GM18951 (cell line): ENCODE results near the gene ADD2.
"Not testable (repeated sequence)": the region's sequence is repeated elsewhere in the genome, so short reads cannot be mapped to it uniquely, and the experiment has no call there.

ENCODE experiments used
- POLR2A ChIP-seq: IDR thresholded peaks from 4 replicates; pipeline ENCODE4 v1.6.1; 2011; ENCODE audit warnings: mild to moderate bottlenecking; ENCODE audit not compliant: insufficient read length, insufficient read depth; ENCODE audit errors: extremely low read depth
- in situ Hi-C: fragments of 300-500 bp; cut with MboI; formaldehyde crosslinking; loops from one replicate; pipeline ENCODE4 v1.12.0; 2022; ENCODE audit warnings: low sequenced_read_pairs, mixed read lengths, inconsistent platforms; ENCODE audit not compliant: unreplicated experiment

Gene ADD2

GRCh38 chr2:70668911-70669310, 99.1 kb downstream of the ADD2 start:
- TF ChIP-seq POLR2A, result no peak
- in situ Hi-C loops, result no loop called here

- TF ChIP-seq POLR2A, result no peak
- in situ Hi-C loops, result no loop called here
Observed at GRCh38 chr2:70668432-70668831, 99.6 kb downstream of the ADD2 start.

- no peak for TF ChIP-seq POLR2A
- in situ Hi-C loops, result no loop called here
Observed at GRCh38 chr2:70664525-70664924, 103.5 kb downstream of the ADD2 start.

GRCh38 chr2:70663411-70663810, 104.6 kb downstream of the ADD2 start:
- in situ Hi-C loops, result no loop called here
- TF ChIP-seq POLR2A, result no peak

GRCh38 chr2:70659551-70659950, 108.4 kb downstream of the ADD2 start:
- in situ Hi-C loops, result no loop called here
- no peak for TF ChIP-seq POLR2A

- in situ Hi-C loops, result no loop called here
- TF ChIP-seq POLR2A, result no peak
Observed at GRCh38 chr2:70658476-70658875, 109.5 kb downstream of the ADD2 start.

- in situ Hi-C loops, result no loop called here
- no peak for TF ChIP-seq POLR2A
Observed at GRCh38 chr2:70657246-70657645, 110.8 kb downstream of the ADD2 start.

GRCh38 chr2:70656421-70657010, 111.5 kb downstream of the ADD2 start:
- in situ Hi-C loops, result no loop called here
- no peak for TF ChIP-seq POLR2A

GRCh38 chr2:70655786-70656185, 112.2 kb downstream of the ADD2 start:
- in situ Hi-C loops, result no loop called here
- TF ChIP-seq POLR2A, result no peak

GRCh38 chr2:70655211-70655610, 112.8 kb downstream of the ADD2 start:
- in situ Hi-C loops, result not testable (repeated sequence)

- in situ Hi-C loops, result no loop called here
- TF ChIP-seq POLR2A, result no peak
Observed at GRCh38 chr2:70651727-70652126, 116.3 kb downstream of the ADD2 start.

GRCh38 chr2:70651014-70651413, 117.0 kb downstream of the ADD2 start:
- TF ChIP-seq POLR2A, result no peak
- in situ Hi-C loops, result no loop called here

GRCh38 chr2:70648961-70649360, 119.0 kb downstream of the ADD2 start:
- in situ Hi-C loops, result no loop called here
- no peak for TF ChIP-seq POLR2A

- in situ Hi-C loops, result no loop called here
Observed at GRCh38 chr2:70647873-70648481, 120.0 kb downstream of the ADD2 start.

GRCh38 chr2:70646420-70646818, 121.6 kb downstream of the ADD2 start:
- TF ChIP-seq POLR2A, result no peak
- in situ Hi-C loops, result no loop called here

More at GRCh38 chr2:70647873-70648481, 120.0 kb downstream of the ADD2 start:
- TF ChIP-seq POLR2A, result no peak

GRCh38 chr2:70645733-70646419, 122.1 kb downstream of the ADD2 start:
- in situ Hi-C loops, result no loop called here
- TF ChIP-seq POLR2A, result no peak
